Duodenal mucosa (tissue), 2 donors: ENCODE results near the gene TSPAN1.

Experiments used
- H3K27ac ChIP-seq: one replicate; pipeline ENCODE4 v1.7.0; 2013; ENCODE audit warnings: low read depth, low read length
- H3K27me3 ChIP-seq, 2 donors: one replicate each; pipeline ENCODE4 v1.7.0; 2013; ENCODE audit warnings: low read length in 2 of 2, control low read depth in 1 of 2; ENCODE audit not compliant: insufficient read depth in 2 of 2, control insufficient read depth in 1 of 2
- H3K36me3 ChIP-seq, 2 donors: one replicate each; pipeline ENCODE4 v1.7.0; 2013; ENCODE audit warnings: low read length in 2 of 2, control low read depth in 1 of 2; ENCODE audit not compliant: insufficient read depth in 2 of 2, control insufficient read depth in 1 of 2
- H3K4me1 ChIP-seq, 2 donors: one replicate each; pipeline ENCODE4 v1.7.0; 2013; ENCODE audit warnings: low read length in 2 of 2, control low read depth in 1 of 2; ENCODE audit not compliant: insufficient read depth in 2 of 2, control insufficient read depth in 1 of 2
- H3K4me3 ChIP-seq, 2 donors: one replicate each; pipeline ENCODE4 v1.7.0; 2013; ENCODE audit warnings: low read length in 2 of 2, low read depth in 1 of 2
- H3K9ac ChIP-seq, 2 donors: one replicate each; pipeline ENCODE4 v1.7.0; 2013; ENCODE audit warnings: low read length in 2 of 2, low read depth in 1 of 2
- H3K9me3 ChIP-seq, 2 donors: one replicate each; pipeline ENCODE4 v1.7.0; 2013; ENCODE audit warnings: low read length in 2 of 2, control low read depth in 1 of 2; ENCODE audit not compliant: control insufficient read depth in 1 of 2

The TSPAN1 gene

GRCh38 chr1:46134660-46135331 is 40.1 kb upstream of the TSPAN1 start:
- Histone ChIP-seq H3K4me3 (no peak overlapping the region), H3K27me3 (peaks cover 0 to 3% of the 10 kb centered on the region in 2 donors), H3K36me3 (no peaks in the 10 kb centered on the region), H3K4me1 (peaks cover 7 to 30% of the 10 kb centered on the region in 2 donors), H3K27ac (no peak overlapping the region), H3K9me3 (no peaks in the 10 kb centered on the region), H3K9ac (no peak overlapping the region)

GRCh38 chr1:46136711-46137110 is 38.2 kb upstream of the TSPAN1 start:
- no peak overlapping the region for H3K4me3 ChIP-seq
- no peak overlapping the region for H3K9ac ChIP-seq
- H3K36me3 ChIP-seq, result no peaks in the 10 kb centered on the region
- no peaks in the 10 kb centered on the region for H3K9me3 ChIP-seq
- H3K4me1 ChIP-seq, result peaks cover 7 to 20% of the 10 kb centered on the region in 2 donors
- no peaks in the 10 kb centered on the region for H3K27me3 ChIP-seq
- no peak overlapping the region for H3K27ac ChIP-seq

- no peaks in the 10 kb centered on the region for H3K36me3 ChIP-seq
- H3K27me3 ChIP-seq, result no peaks in the 10 kb centered on the region
- no peak overlapping the region for H3K27ac ChIP-seq
- peak overlapping the region in 1 of 2 donors; percentile 38 for H3K4me3 ChIP-seq
- no peaks in the 10 kb centered on the region for H3K9me3 ChIP-seq
- no peak overlapping the region for H3K9ac ChIP-seq
- peaks cover 7 to 20% of the 10 kb centered on the region in 2 donors for H3K4me1 ChIP-seq
Observed at GRCh38 chr1:46137916-46138315, 37.0 kb upstream of the TSPAN1 start.

DNA sequence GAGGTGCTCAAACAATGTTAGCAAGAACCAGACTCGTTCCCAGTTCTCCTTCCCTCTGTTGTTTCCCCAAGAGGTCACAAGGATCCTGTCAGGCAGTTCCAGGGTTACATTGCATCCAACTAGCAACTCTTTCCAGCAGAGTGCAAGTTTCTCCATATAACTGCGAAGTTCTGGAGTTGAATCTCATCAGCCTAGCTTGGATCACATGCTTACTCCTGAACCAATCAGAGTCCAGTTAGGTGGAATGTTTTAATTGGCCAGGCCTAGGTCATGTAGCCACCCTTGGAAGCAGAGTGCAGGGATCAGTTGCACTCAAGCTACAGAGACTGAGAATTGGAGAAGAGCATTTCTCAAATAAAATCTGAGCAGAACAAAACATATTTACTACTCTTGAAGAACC is 26.6 kb upstream of the TSPAN1 start:
- H3K36me3 ChIP-seq, result no peaks in the 10 kb centered on the region
- H3K4me3 ChIP-seq, result no peak overlapping the region
- H3K9me3 ChIP-seq, result no peaks in the 10 kb centered on the region
- H3K9ac ChIP-seq, result no peak overlapping the region
- no peaks in the 10 kb centered on the region for H3K27me3 ChIP-seq
- no peak overlapping the region for H3K27ac ChIP-seq
- no peaks in the 10 kb centered on the region for H3K4me1 ChIP-seq

DNA sequence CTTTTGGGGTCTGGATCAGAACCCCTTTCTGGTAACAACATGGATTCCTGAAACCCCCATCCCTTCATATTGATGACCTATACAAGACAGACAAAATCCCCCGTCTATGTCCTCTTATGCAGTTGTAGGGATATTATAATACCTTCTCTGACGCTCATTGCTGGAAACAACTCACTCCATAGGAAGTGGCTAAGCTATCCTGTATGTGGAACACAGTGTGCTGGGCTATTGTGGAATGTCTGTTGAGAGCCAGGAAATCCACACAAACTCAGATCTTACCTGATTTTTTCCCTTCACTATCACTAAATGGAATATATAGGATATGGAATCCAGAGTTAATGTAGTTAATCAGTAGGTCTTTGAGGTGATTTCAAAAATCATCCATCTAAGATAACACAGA is 24.8 kb upstream of the TSPAN1 start:
- Histone ChIP-seq H3K9ac (no peak overlapping the region), H3K36me3 (no peaks in the 10 kb centered on the region), H3K27ac (no peak overlapping the region), H3K9me3 (no peaks in the 10 kb centered on the region), H3K27me3 (no peaks in the 10 kb centered on the region), H3K4me3 (no peak overlapping the region), H3K4me1 (no peaks in the 10 kb centered on the region)

DNA sequence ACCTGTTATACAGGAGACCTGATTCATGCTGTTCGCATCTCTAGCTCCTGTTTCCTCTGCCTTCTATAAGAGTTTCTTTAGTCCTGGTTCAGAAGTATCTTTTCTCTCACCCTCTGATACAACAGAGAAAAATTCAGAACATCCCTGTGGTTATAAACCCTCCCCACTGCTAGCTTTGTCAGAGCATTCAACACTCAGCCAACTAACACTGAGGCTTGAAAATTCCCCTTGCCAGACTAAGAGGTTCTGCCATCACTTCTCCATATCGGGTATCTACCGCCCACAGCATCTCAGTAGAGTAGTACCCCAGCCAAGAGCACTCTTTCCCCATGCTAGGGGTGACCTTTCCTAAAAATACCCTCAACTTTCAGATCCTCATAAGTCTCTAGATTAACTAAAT is 22.9 kb upstream of the TSPAN1 start:
- Histone ChIP-seq H3K27ac (no peak overlapping the region), H3K9me3 (no peaks in the 10 kb centered on the region), H3K4me1 (no peaks in the 10 kb centered on the region), H3K9ac (no peak overlapping the region), H3K4me3 (no peak overlapping the region), H3K27me3 (no peaks in the 10 kb centered on the region), H3K36me3 (no peaks in the 10 kb centered on the region)

DNA sequence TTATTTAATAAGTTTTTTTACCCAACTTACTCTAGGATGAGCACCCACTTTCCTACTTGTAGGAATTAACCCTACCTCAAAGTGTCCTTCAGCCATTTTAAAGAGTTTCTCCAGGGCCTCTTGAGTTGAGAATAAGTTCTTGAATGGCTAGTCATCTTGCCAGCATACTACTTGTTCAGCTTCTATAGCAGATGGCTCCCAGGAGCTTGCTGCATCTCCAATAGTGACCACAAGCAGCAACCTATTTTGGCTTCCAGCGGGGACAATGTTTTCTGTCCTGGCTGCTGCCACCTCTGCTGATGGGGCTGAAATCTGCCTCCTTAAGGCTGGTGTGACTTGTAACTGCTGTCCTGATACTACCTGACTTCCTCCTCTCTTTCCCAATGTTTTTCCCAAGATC is 21.7 kb upstream of the TSPAN1 start:
- Histone ChIP-seq H3K9me3 (no peaks in the 10 kb centered on the region), H3K4me1 (no peaks in the 10 kb centered on the region), H3K9ac (no peak overlapping the region), H3K27me3 (no peaks in the 10 kb centered on the region), H3K36me3 (no peaks in the 10 kb centered on the region), H3K27ac (no peak overlapping the region), H3K4me3 (no peak overlapping the region)

- H3K4me1 ChIP-seq, result no peaks in the 10 kb centered on the region
- H3K27me3 ChIP-seq, result no peaks in the 10 kb centered on the region
Observed at GRCh38 chr1:46153732-46154131, 21.2 kb upstream of the TSPAN1 start.

GRCh38 chr1:46157916-46158311 is 17.0 kb upstream of the TSPAN1 start:
- no peaks in the 10 kb centered on the region for H3K9me3 ChIP-seq
- no peaks in the 10 kb centered on the region for H3K4me1 ChIP-seq
- H3K27ac ChIP-seq, result no peak overlapping the region
- no peaks in the 10 kb centered on the region for H3K27me3 ChIP-seq
- H3K9ac ChIP-seq, result no peak overlapping the region
- H3K36me3 ChIP-seq, result no peaks in the 10 kb centered on the region
- no peak overlapping the region for H3K4me3 ChIP-seq

More at GRCh38 chr1:46153732-46154131, 21.2 kb upstream of the TSPAN1 start:
- Histone ChIP-seq H3K4me3 (no peak overlapping the region), H3K36me3 (no peaks in the 10 kb centered on the region), H3K9ac (no peak overlapping the region), H3K9me3 (no peaks in the 10 kb centered on the region), H3K27ac (no peak overlapping the region)

DNA sequence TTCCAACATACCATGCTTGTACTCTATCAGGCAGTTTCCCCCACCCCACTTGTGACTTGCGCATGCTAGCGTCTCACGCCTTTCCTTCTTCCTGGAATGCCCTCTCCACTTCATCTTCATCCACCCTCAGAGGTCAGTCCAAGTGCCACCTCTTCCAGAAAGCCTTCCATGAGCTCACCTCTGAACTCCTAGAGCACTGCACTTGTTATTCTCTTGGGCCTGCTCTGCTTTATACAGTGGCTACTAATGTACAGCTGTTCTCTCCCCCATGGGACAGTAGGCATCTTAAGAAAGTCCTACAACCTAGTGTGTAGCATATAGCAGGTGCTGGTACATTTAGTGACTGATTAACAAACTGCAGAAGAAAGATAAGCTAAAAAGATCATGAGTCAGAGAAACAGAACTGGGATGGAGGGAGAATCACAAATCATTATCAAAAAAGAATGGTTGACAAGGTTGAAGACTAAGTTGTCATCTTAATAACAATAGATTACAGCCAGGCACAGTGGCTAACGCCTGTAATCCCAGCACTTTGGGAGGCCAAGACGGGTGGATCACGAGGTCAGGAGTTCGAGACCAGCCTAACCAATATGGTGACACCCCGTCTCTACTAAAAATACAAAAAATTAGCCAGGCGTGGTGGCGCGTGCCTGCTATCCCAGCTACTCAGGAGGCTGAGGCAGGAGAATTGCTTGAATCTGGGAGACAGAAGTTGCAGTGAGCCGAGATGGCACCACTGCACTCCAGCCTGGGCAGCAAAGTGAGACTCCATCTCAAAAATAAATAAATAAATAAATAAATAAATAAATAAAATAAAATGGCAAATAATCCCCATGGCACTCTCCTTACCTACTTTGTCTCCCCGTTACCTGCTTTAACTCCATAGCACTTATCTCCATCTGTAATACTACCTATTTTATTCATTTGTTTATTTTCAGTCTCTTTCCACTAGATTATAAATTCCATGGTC is 16.3 kb upstream of the TSPAN1 start:
- Histone ChIP-seq H3K27me3 (no peaks in the 10 kb centered on the region), H3K9ac (no peak overlapping the region), H3K36me3 (no peaks in the 10 kb centered on the region), H3K9me3 (no peaks in the 10 kb centered on the region), H3K4me3 (no peak overlapping the region), H3K4me1 (no peaks in the 10 kb centered on the region), H3K27ac (no peak overlapping the region)
